HepG2 (cell line): Measurements from ENCODE around the gene TWNK. TPM values are rescaled to one million over a fixed set of nuclear protein-coding genes. Genes with fewer than 3 reads are reported as not detected.

Experiments used
- microRNA counts: library from miRNA; unstranded; fragments of <30 nt; microRNA quantifications from one replicate; lab custom pipeline; 2015
- microRNA-seq: library from miRNA; unstranded; fragments of <30 nt; microRNA quantifications from one replicate; pipeline ENCODE4, GENCODE V29; 2020
- polyA plus RNA-seq, 8 experiments: library from polyadenylated mRNA; depleted of rRNA in 3 of 8; stranded (reverse) in 7 of 8; unstranded in 1 of 8; fragments of >200 nt; fragmentation: Illumina TruSeq in 4 of 8; extraction: Trizol in 4 of 8; gene quantifications; 2 replicates each; pipeline versions ENCODE4 v1.2.1 to v1.2.3, GENCODE V29; 2011 to 2016; ENCODE audit warnings: low read depth in 4 of 8, missing spikeins in 1 of 8, mixed read lengths in 1 of 8; ENCODE audit not compliant: insufficient read depth in 1 of 8
- small RNA-seq, 3 experiments: library from RNA; depleted of rRNA; stranded (forward); fragments of <200 nt; gene quantifications; one replicate each; pipeline ENCODE3, GENCODE V24; 2012; ENCODE audit warnings: low read depth in 2 of 3, low replicate concordance in 1 of 3; ENCODE audit not compliant: insufficient read length in 3 of 3, insufficient read depth in 2 of 3
- total RNA-seq, 5 experiments: library from RNA; depleted of rRNA; stranded (reverse); fragments of >200 nt; fragmentation: Illumina TruSeq; extraction: Trizol; gene quantifications; 2 replicates each; pipeline ENCODE4 v1.2.3, GENCODE V29; 2016; ENCODE audit warnings: low read depth in 1 of 5

The TWNK gene
- total and polyA plus RNA-seq, 2 of the 13 experiments (the other 11 are each of a cell fraction or from before 2014, with no cell fraction given): 10.7 to 16.5 TPM

MicroRNAs encoded within 50 kb of the gene (microRNA counts, 767-probe panel; counts per million panel counts)
- not detected for microRNA hsa-miR-608 (lab: Ali Mortazavi, UCI)

Small RNAs within 50 kb of the gene (microRNA-seq; reads per million reads assigned to microRNA genes)
- not detected for gene MIR608

Small RNAs within 50 kb of the gene (small RNA-seq; reads per million reads assigned to genes)
- gene MIR608: 0 reads per million in 3 experiments

Other genes starting within 250 kb of the TWNK start
- not detected in 2 replicates for gene PAX2, start 242.0 kb upstream of the TWNK start, total RNA-seq (2016; rRNA removed; fragmentation: Illumina TruSeq; extraction: Trizol)
- not detected in 2 replicates for gene PAX2, start 242.0 kb upstream of the TWNK start, polyA plus RNA-seq (2011; rRNA removed)
- gene SLF2, start 74.6 kb upstream of the TWNK start, total RNA-seq (2016; rRNA removed; fragmentation: Illumina TruSeq; extraction: Trizol): 48.1 and 59.8 TPM in 2 replicates
- gene SLF2, start 74.6 kb upstream of the TWNK start, polyA plus RNA-seq (2011; rRNA removed): 12.2 and 12.6 TPM in 2 replicates
- gene SEMA4G, start 18.0 kb upstream of the TWNK start, total RNA-seq (2016; rRNA removed; fragmentation: Illumina TruSeq; extraction: Trizol): 42.9 and 46.2 TPM in 2 replicates
- gene SEMA4G, start 18.0 kb upstream of the TWNK start, polyA plus RNA-seq (2011; rRNA removed): 207 and 236 TPM in 2 replicates
- gene MRPL43, start within 50 bp of the TWNK start, total RNA-seq (2016; rRNA removed; fragmentation: Illumina TruSeq; extraction: Trizol): 68.8 and 71.0 TPM in 2 replicates
- 73.7 and 79.1 TPM in 2 replicates for gene MRPL43, start within 50 bp of the TWNK start, polyA plus RNA-seq (2011; rRNA removed)
- gene LZTS2, start 12.3 kb downstream of the TWNK start, total RNA-seq (2016; rRNA removed; fragmentation: Illumina TruSeq; extraction: Trizol): 60.7 and 65.6 TPM in 2 replicates
- gene LZTS2, start 12.3 kb downstream of the TWNK start, polyA plus RNA-seq (2011; rRNA removed): 43.6 and 59.7 TPM in 2 replicates
- gene PDZD7, start 43.6 kb downstream of the TWNK start, total RNA-seq (2016; rRNA removed; fragmentation: Illumina TruSeq; extraction: Trizol): 0.60 and 0.73 TPM in 2 replicates
- 0.58 and 0.78 TPM in 2 replicates for gene PDZD7, start 43.6 kb downstream of the TWNK start, polyA plus RNA-seq (2011; rRNA removed)
- gene SFXN3, start 43.7 kb downstream of the TWNK start, total RNA-seq (2016; rRNA removed; fragmentation: Illumina TruSeq; extraction: Trizol): 11.9 and 16.8 TPM in 2 replicates
- gene SFXN3, start 43.7 kb downstream of the TWNK start, polyA plus RNA-seq (2011; rRNA removed): 71.5 and 86.1 TPM in 2 replicates
- gene KAZALD1, start 74.4 kb downstream of the TWNK start, total RNA-seq (2016; rRNA removed; fragmentation: Illumina TruSeq; extraction: Trizol): 18.0 and 27.7 TPM in 2 replicates
- 16.7 and 16.8 TPM in 2 replicates for gene KAZALD1, start 74.4 kb downstream of the TWNK start, polyA plus RNA-seq (2011; rRNA removed)
- 0.07 TPM in 2 replicates for gene TLX1, start 143.8 kb downstream of the TWNK start, total RNA-seq (2016; rRNA removed; fragmentation: Illumina TruSeq; extraction: Trizol)
- 0.20 and 0.26 TPM in 2 replicates for gene TLX1, start 143.8 kb downstream of the TWNK start, polyA plus RNA-seq (2011; rRNA removed)
- gene LBX1, start 241.9 kb downstream of the TWNK start, total RNA-seq (2016; rRNA removed; fragmentation: Illumina TruSeq; extraction: Trizol): not detected in 2 replicates
- not detected in 2 replicates for gene LBX1, start 241.9 kb downstream of the TWNK start, polyA plus RNA-seq (2011; rRNA removed)